HUES6 (cell line): Measurements from ENCODE around the gene ARL6IP4.

Experiments used
- H3K27ac ChIP-seq: 2 replicates; pipeline ENCODE4 v1.7.0; 2013; ENCODE audit warnings: low read depth, mild to moderate bottlenecking, low read length, inconsistent platforms
- H3K27me3 ChIP-seq: 2 replicates; pipeline ENCODE4 v1.6.1; 2013; ENCODE audit warnings: low read length; ENCODE audit not compliant: control insufficient read depth, insufficient read depth
- H3K36me3 ChIP-seq: 2 replicates; pipeline ENCODE4 v1.6.1; 2013; ENCODE audit warnings: low read length; ENCODE audit not compliant: control insufficient read depth, insufficient read depth
- H3K4me1 ChIP-seq: 2 replicates; pipeline ENCODE4 v1.6.1; 2013; ENCODE audit warnings: low read length; ENCODE audit not compliant: control insufficient read depth, insufficient read depth
- H3K4me3 ChIP-seq: 2 replicates; pipeline ENCODE4 v1.5.1; 2013; ENCODE audit warnings: low read depth, low read length
- H3K9ac ChIP-seq: one replicate; pipeline ENCODE4 v1.6.1; 2013; ENCODE audit warnings: mild to moderate bottlenecking, low read length
- H3K9me3 ChIP-seq: 2 replicates; pipeline ENCODE4 v1.6.1; 2013; ENCODE audit warnings: low read depth, low read length; ENCODE audit not compliant: control insufficient read depth, insufficient read depth

ARL6IP4 gene

GRCh38 chr12:122979908-122980182, 636 bp upstream of the ARL6IP4 start:
- Histone ChIP-seq H3K4me1 (peaks cover 31% of the 10 kb centered on the region), H3K9me3 (no peaks in the 10 kb centered on the region), H3K9ac (peak overlapping the region; percentile 95), H3K4me3 (peak overlapping the region; percentile 89), H3K27me3 (no peaks in the 10 kb centered on the region), H3K36me3 (peaks cover 29% of the 10 kb centered on the region), H3K27ac (peak overlapping the region; percentile 91; the same call in 1 of the 2 replicates)

GRCh38 chr12:122981036-122981471, 573 bp downstream of the ARL6IP4 start:
- peaks cover 33% of the 10 kb centered on the region for H3K36me3 ChIP-seq
- peak overlapping the region; percentile 91 for H3K27ac ChIP-seq
- H3K4me3 ChIP-seq, result peak overlapping the region; percentile 89
- H3K9me3 ChIP-seq, result no peaks in the 10 kb centered on the region
- H3K4me1 ChIP-seq, result peaks cover 28% of the 10 kb centered on the region
- H3K27me3 ChIP-seq, result no peaks in the 10 kb centered on the region
- H3K9ac ChIP-seq, result peak overlapping the region; percentile 95

- H3K36me3 ChIP-seq, result peaks cover 40% of the 10 kb centered on the region
- H3K27me3 ChIP-seq, result no peaks in the 10 kb centered on the region
- H3K9ac ChIP-seq, result peak overlapping the region; percentile 95
- H3K4me3 ChIP-seq, result peak overlapping the region; percentile 89
- H3K27ac ChIP-seq, result peak overlapping the region; percentile 91; the same call in 1 of the 2 replicates
- H3K4me1 ChIP-seq, result peaks cover 23% of the 10 kb centered on the region
- no peaks in the 10 kb centered on the region for H3K9me3 ChIP-seq
These were observed 1.4 kb downstream of the ARL6IP4 start for GRCh38 chr12:122981587-122982476.

- no peak overlapping the region for H3K27ac ChIP-seq
- H3K27me3 ChIP-seq, result no peaks in the 10 kb centered on the region
- no peak overlapping the region for H3K9ac ChIP-seq
- H3K4me1 ChIP-seq, result peaks cover 23% of the 10 kb centered on the region
- peaks cover 41% of the 10 kb centered on the region for H3K36me3 ChIP-seq
- peak overlapping the region; percentile 14 for H3K4me3 ChIP-seq
- H3K9me3 ChIP-seq, result no peaks in the 10 kb centered on the region
These were observed 2.0 kb downstream of the ARL6IP4 start for GRCh38 chr12:122982477-122982815.

GRCh38 chr12:122982963-122983788, 2.7 kb downstream of the ARL6IP4 start:
- Histone ChIP-seq H3K36me3 (peaks cover 44% of the 10 kb centered on the region), H3K27me3 (no peaks in the 10 kb centered on the region), H3K27ac (no peak overlapping the region), H3K4me3 (no peak overlapping the region), H3K9me3 (no peaks in the 10 kb centered on the region), H3K9ac (no peak overlapping the region), H3K4me1 (peaks cover 23% of the 10 kb centered on the region)

GRCh38 chr12:122983789-122984515, 3.5 kb downstream of the ARL6IP4 start:
- Histone ChIP-seq H3K9me3 (no peaks in the 10 kb centered on the region), H3K27ac (no peak overlapping the region), H3K4me1 (peaks cover 23% of the 10 kb centered on the region), H3K27me3 (no peaks in the 10 kb centered on the region), H3K4me3 (no peak overlapping the region), H3K36me3 (peaks cover 46% of the 10 kb centered on the region), H3K9ac (no peak overlapping the region)

GRCh38 chr12:122984612-122985337, 4.3 kb downstream of the ARL6IP4 start:
- Histone ChIP-seq H3K27ac (no peak overlapping the region), H3K4me3 (no peak overlapping the region), H3K27me3 (no peaks in the 10 kb centered on the region), H3K9me3 (no peaks in the 10 kb centered on the region), H3K9ac (no peak overlapping the region), H3K4me1 (peaks cover 17% of the 10 kb centered on the region), H3K36me3 (peaks cover 47% of the 10 kb centered on the region)

- Histone ChIP-seq H3K36me3 (peaks cover 52% of the 10 kb centered on the region), H3K4me1 (peaks cover 16% of the 10 kb centered on the region), H3K9ac (no peak overlapping the region), H3K4me3 (no peak overlapping the region), H3K27me3 (no peaks in the 10 kb centered on the region), H3K27ac (no peak overlapping the region), H3K9me3 (no peaks in the 10 kb centered on the region)
These were observed 5.1 kb downstream of the ARL6IP4 start for GRCh38 chr12:122985338-122986257.

- H3K36me3 ChIP-seq, result peaks cover 54% of the 10 kb centered on the region
- no peak overlapping the region for H3K9ac ChIP-seq
- H3K4me1 ChIP-seq, result peaks cover 15% of the 10 kb centered on the region
These were observed 5.9 kb downstream of the ARL6IP4 start for GRCh38 chr12:122986258-122986871.

More at GRCh38 chr12:122986258-122986871, 5.9 kb downstream of the ARL6IP4 start:
- H3K27ac ChIP-seq, result no peak overlapping the region
- H3K27me3 ChIP-seq, result no peaks in the 10 kb centered on the region
- H3K4me3 ChIP-seq, result no peak overlapping the region
- no peaks in the 10 kb centered on the region for H3K9me3 ChIP-seq
